Astrocyte (in vitro differentiated cells and primary cell): ENCODE results near the gene OPRL1. TPM values are rescaled to one million over a fixed set of nuclear protein-coding genes. Genes with fewer than 3 reads are reported as not detected.
"Not testable (repeated sequence)": the region's sequence is repeated elsewhere in the genome, so short reads cannot be mapped to it uniquely, and the experiment has no call there.

ENCODE experiments used
- DNase-seq: peaks from one replicate; pipeline ENCODE4 v3.0.0-alpha.2; 2010; ENCODE audit warnings: low read depth
- FAIRE-seq: peaks from 2 replicates; lab custom pipeline; 2011; peaks lifted over from hg19 to GRCh38; lab: Jason Lieb, UNC
- H2AFZ ChIP-seq: 2 replicates; pipeline ENCODE4 v1.6.0; 2012; ENCODE audit warnings: low read depth, low read length, inconsistent platforms
- H3K27ac ChIP-seq: 2 replicates; pipeline ENCODE4 v1.5.1; 2011; ENCODE audit warnings: low read depth, low read length, inconsistent platforms
- H3K27me3 ChIP-seq: 2 replicates; pipeline ENCODE4 v1.6.0; 2011; ENCODE audit warnings: low read length, inconsistent platforms; ENCODE audit not compliant: insufficient read depth
- H3K36me3 ChIP-seq: 2 replicates; pipeline ENCODE4 v1.5.1; 2011; ENCODE audit warnings: low read length, inconsistent platforms; ENCODE audit not compliant: insufficient read depth
- H3K4me1 ChIP-seq: 2 replicates; pipeline ENCODE4 v1.5.1; 2011; ENCODE audit warnings: low read length, inconsistent platforms; ENCODE audit not compliant: insufficient read depth
- H3K4me2 ChIP-seq: 2 replicates; pipeline ENCODE4 v1.6.0; 2012; ENCODE audit warnings: low read length, inconsistent platforms
- H3K4me3 ChIP-seq: 2 replicates; pipeline ENCODE4 v1.5.1; 2011; ENCODE audit warnings: low read depth, mild to moderate bottlenecking, low read length, inconsistent platforms; ENCODE audit not compliant: insufficient read depth
- H3K79me2 ChIP-seq: 2 replicates; pipeline ENCODE4 v1.6.0; 2012; ENCODE audit warnings: mild to moderate bottlenecking, low read length, inconsistent platforms; ENCODE audit not compliant: insufficient read depth
- H3K9ac ChIP-seq: 2 replicates; pipeline ENCODE4 v1.6.0; 2012; ENCODE audit warnings: mild to moderate bottlenecking, low read length, inconsistent platforms
- H3K9me3 ChIP-seq: 2 replicates; pipeline ENCODE4 v1.5.1; 2012; ENCODE audit warnings: low read depth, mild to moderate bottlenecking, low read length, inconsistent platforms; ENCODE audit not compliant: insufficient read depth
- H4K20me1 ChIP-seq: 2 replicates; pipeline ENCODE4 v1.6.0; 2012; ENCODE audit warnings: low read length, inconsistent platforms; ENCODE audit not compliant: insufficient read depth
- H3K27ac Mint-ChIP-seq: one replicate; pipeline ENCODE4 v1.8.0; 2021; ENCODE audit warnings: mild to moderate bottlenecking, mixed read lengths; ENCODE audit not compliant: unreplicated experiment
- H3K27me3 Mint-ChIP-seq: one replicate; pipeline ENCODE4 v1.8.0; 2021; ENCODE audit warnings: low read depth, mixed read lengths; ENCODE audit not compliant: unreplicated experiment
- H3K36me3 Mint-ChIP-seq: one replicate; pipeline ENCODE4 v1.8.0; 2021; ENCODE audit warnings: low read depth, mixed read lengths; ENCODE audit not compliant: unreplicated experiment
- H3K4me1 Mint-ChIP-seq: one replicate; pipeline ENCODE4 v1.8.0; 2021; ENCODE audit warnings: low read depth, mixed read lengths; ENCODE audit not compliant: unreplicated experiment
- H3K4me3 Mint-ChIP-seq: one replicate; pipeline ENCODE4 v1.8.0; 2021; ENCODE audit warnings: mild to moderate bottlenecking, moderate library complexity, mixed read lengths; ENCODE audit not compliant: unreplicated experiment
- H3K9me3 Mint-ChIP-seq: one replicate; pipeline ENCODE4 v1.8.0; 2021; ENCODE audit warnings: mild to moderate bottlenecking, mixed read lengths; ENCODE audit not compliant: unreplicated experiment
- CTCF ChIP-seq: IDR thresholded peaks from 2 replicates; pipeline ENCODE4 v1.5.1; 2011; ENCODE audit warnings: low read depth, mild to moderate bottlenecking, inconsistent platforms, low read length, moderate library complexity; ENCODE audit not compliant: insufficient read depth
- EZH2 ChIP-seq: IDR thresholded peaks from 2 replicates; pipeline ENCODE4 v1.6.1; 2012; ENCODE audit warnings: mild to moderate bottlenecking, low read length, inconsistent platforms; ENCODE audit not compliant: insufficient read depth
- total RNA-seq: library from RNA; stranded (reverse); gene quantifications from 2 replicates; pipeline ENCODE4 v1.2.1, GENCODE V29; 2021

Gene OPRL1
- total RNA-seq, 1 donor from 2014 or later = 2.8 TPM

- Histone ChIP-seq H3K9ac (no peak overlapping the region), H3K27ac (no peak overlapping the region), H3K79me2 (no peaks in the 10 kb centered on the region), H3K9me3 (no peaks in the 10 kb centered on the region), H3K36me3 (no peaks in the 10 kb centered on the region), H3K4me3 (no peak overlapping the region), H3K4me1 (no peaks in the 10 kb centered on the region), H3K27me3 (peaks cover 23% of the 10 kb centered on the region), H4K20me1 (no peaks in the 10 kb centered on the region), H2AFZ (peak overlapping the region; percentile 39), H3K4me2 (peak overlapping the region; percentile 75)
- H3K36me3 Mint-ChIP-seq = peaks cover 4% of the 10 kb centered on the region
- no peak for DNase-seq
- H3K4me1 Mint-ChIP-seq = no peaks in the 10 kb centered on the region
- H3K27me3 Mint-ChIP-seq = peaks cover 32% of the 10 kb centered on the region
- H3K4me3 Mint-ChIP-seq = no peak overlapping the region
- H3K9me3 Mint-ChIP-seq = peaks cover 5% of the 10 kb centered on the region
- H3K27ac Mint-ChIP-seq = peak overlapping the region; percentile 72
- no peak for FAIRE-seq
- no peak for TF ChIP-seq CTCF
- TF ChIP-seq EZH2 = no peak
Measured at GRCh38 chr20:64119681-64120341, 39.9 kb downstream of the OPRL1 start.

GRCh38 chr20:64121586-64121985 lies 41.7 kb downstream of the OPRL1 start:
- no peak overlapping the region for H3K9ac ChIP-seq
- H3K27ac Mint-ChIP-seq = peak overlapping the region; percentile 42
- H3K79me2 ChIP-seq = no peaks in the 10 kb centered on the region
- no peaks in the 10 kb centered on the region for H3K4me1 Mint-ChIP-seq
- FAIRE-seq (no peak), DNase-seq (no peak)
- H3K4me3 ChIP-seq = no peak overlapping the region
- H3K4me3 Mint-ChIP-seq = no peak overlapping the region
- H3K4me1 ChIP-seq = no peaks in the 10 kb centered on the region
- H3K36me3 ChIP-seq = no peaks in the 10 kb centered on the region
- H4K20me1 ChIP-seq = no peaks in the 10 kb centered on the region
- no peaks in the 10 kb centered on the region for H3K9me3 ChIP-seq
- H2AFZ ChIP-seq = no peak overlapping the region
- H3K36me3 Mint-ChIP-seq = peaks cover 4% of the 10 kb centered on the region
- no peak for TF ChIP-seq EZH2
- H3K4me2 ChIP-seq = no peak overlapping the region
- H3K27ac ChIP-seq = no peak overlapping the region
- H3K27me3 ChIP-seq = peaks cover 22% of the 10 kb centered on the region
- H3K27me3 Mint-ChIP-seq = peaks cover 26% of the 10 kb centered on the region
- H3K9me3 Mint-ChIP-seq = peaks cover 5% of the 10 kb centered on the region

GRCh38 chr20:64122927-64123326 lies 43.0 kb downstream of the OPRL1 start:
- not testable (repeated sequence) for H3K9me3 Mint-ChIP-seq, H3K9me3 ChIP-seq, FAIRE-seq, H2AFZ ChIP-seq, H3K36me3 Mint-ChIP-seq, H3K4me3 Mint-ChIP-seq, H4K20me1 ChIP-seq, H3K79me2 ChIP-seq, H3K9ac ChIP-seq, H3K36me3 ChIP-seq, H3K4me1 ChIP-seq, H3K27ac ChIP-seq, DNase-seq, H3K4me3 ChIP-seq, H3K27ac Mint-ChIP-seq, H3K4me1 Mint-ChIP-seq, H3K4me2 ChIP-seq
- H3K27me3 ChIP-seq = peaks cover 24% of the 10 kb centered on the region
- peaks cover 26% of the 10 kb centered on the region for H3K27me3 Mint-ChIP-seq

- not testable (repeated sequence) for H3K4me1 ChIP-seq, H3K36me3 ChIP-seq, H3K9me3 Mint-ChIP-seq, H2AFZ ChIP-seq, H3K79me2 ChIP-seq, H3K36me3 Mint-ChIP-seq, H3K4me3 Mint-ChIP-seq, DNase-seq, H3K27ac ChIP-seq, H3K27ac Mint-ChIP-seq, H3K9ac ChIP-seq, H3K9me3 ChIP-seq, FAIRE-seq, H3K4me1 Mint-ChIP-seq, H3K4me3 ChIP-seq, H3K4me2 ChIP-seq, H4K20me1 ChIP-seq
- H3K27me3 Mint-ChIP-seq = peaks cover 31% of the 10 kb centered on the region
- peaks cover 25% of the 10 kb centered on the region for H3K27me3 ChIP-seq
Measured at GRCh38 chr20:64123517-64123916, 43.6 kb downstream of the OPRL1 start.
